ENCODE measurements around the gene DYRK1A. TPM values are rescaled to one million over a fixed set of nuclear protein-coding genes. Genes with fewer than 3 reads are reported as not detected.
"Not testable (repeated sequence)": the region's sequence is repeated elsewhere in the genome, so short reads cannot be mapped to it uniquely, and the experiment has no call there.

DYRK1A gene
- total RNA-seq, 5 donors from 2014 or later (not counting 1 experiment from before 2014, with no cell fraction given) = 113 to 149 (median 115) TPM

- no peak overlapping the region for H3K27ac Mint-ChIP-seq
- peaks cover 15 to 40% of the 10 kb centered on the region in 2 donors for H3K27me3 Mint-ChIP-seq
- Histone ChIP-seq H3K27ac (ENCODE audit: low read length) (no peak overlapping the region), H3K27me3 (replicated peaks in 1 of 2; ENCODE audit: control insufficient read depth in 2 of 2, extremely low read depth in 1 of 2, insufficient read depth in 2 of 2, low read length in 1 of 2) (peaks cover 0 to 30% of the 10 kb centered on the region in 2 experiments), H3K9me3 (peaks cover 2% of the 10 kb centered on the region), H3K36me3 (ENCODE audit: control insufficient read depth in 2 of 2, extremely low read depth in 1 of 2, insufficient read depth in 1 of 2, low read length in 1 of 2) (no peaks in the 10 kb centered on the region), H3K4me3 (ENCODE audit: control insufficient read depth in 1 of 2, extremely low read depth in 1 of 2, low read length in 1 of 2) (no peak overlapping the region), H3K4me1 (ENCODE audit: control insufficient read depth in 1 of 2, extremely low read depth in 1 of 2, insufficient read depth in 2 of 2, low read length in 2 of 2) (peaks cover 3 to 5% of the 10 kb centered on the region in 2 experiments)
- H3K36me3 Mint-ChIP-seq = peaks cover 6% of the 10 kb centered on the region
- ChIA-PET CTCF (interaction anchor here in 1 of 2 donors (0.5 kb wide), 1 partner anchor 10 kb away, joined by 4 read pairs; no protein-coding TSS in a partner anchor), POLR2A (no interaction called here)
- H3K9me3 Mint-ChIP-seq = peaks cover 8 to 19% (median 10%) of the 10 kb centered on the region in 3 donors
- DNase-seq = no peak
- ATAC-seq (replicated peaks in 1 of 4) = no peak
- 55% methylated on average over 8 of the region's 23 CpGs for WGBS (ENCODE audit: insufficient coverage)
- H3K4me3 Mint-ChIP-seq = peak overlapping the region in 1 of 3 donors; percentile 57
- peaks cover 10 to 20% (median 16%) of the 10 kb centered on the region in 3 donors for H3K4me1 Mint-ChIP-seq
These were observed 180.5 kb downstream of the DYRK1A start for GRCh38 chr21:37546949-37547614.

GRCh38 chr21:37547615-37548200 lies 181.1 kb downstream of the DYRK1A start:
- Mint-ChIP-seq H3K4me3 (peak overlapping the region in 1 of 3 donors; percentile 57), H3K4me1 (peaks cover 10 to 20% (median 16%) of the 10 kb centered on the region in 3 donors), H3K27ac (no peak overlapping the region), H3K9me3 (peaks cover 3 to 12% (median 4%) of the 10 kb centered on the region in 3 donors), H3K36me3 (peaks cover 2% of the 10 kb centered on the region), H3K27me3 (peaks cover 15 to 38% of the 10 kb centered on the region in 2 donors)
- Histone ChIP-seq H3K27ac (ENCODE audit: low read length) (no peak overlapping the region), H3K4me3 (ENCODE audit: control insufficient read depth in 1 of 2, extremely low read depth in 1 of 2, low read length in 1 of 2) (no peak overlapping the region), H3K4me1 (ENCODE audit: control insufficient read depth in 1 of 2, extremely low read depth in 1 of 2, insufficient read depth in 2 of 2, low read length in 2 of 2) (peaks cover 3 to 5% of the 10 kb centered on the region in 2 experiments), H3K9me3 (no peaks in the 10 kb centered on the region), H3K27me3 (replicated peaks in 1 of 2; ENCODE audit: control insufficient read depth in 2 of 2, extremely low read depth in 1 of 2, insufficient read depth in 2 of 2, low read length in 1 of 2) (peaks cover 0 to 35% of the 10 kb centered on the region in 2 experiments), H3K36me3 (ENCODE audit: control insufficient read depth in 2 of 2, extremely low read depth in 1 of 2, insufficient read depth in 1 of 2, low read length in 1 of 2) (no peaks in the 10 kb centered on the region)
- DNase-seq (no peak), ATAC-seq (replicated peaks in 1 of 4) (no peak)
- POLR2A ChIA-PET = no interaction called here
- CTCF ChIA-PET = interaction anchor here in 1 of 2 donors (0.5 kb wide), 1 partner anchor 9 kb away, joined by 4 read pairs; no protein-coding TSS in a partner anchor
- no CpG with 5 or more reads among the region's 2 CpGs for WGBS (ENCODE audit: insufficient coverage)

DNA sequence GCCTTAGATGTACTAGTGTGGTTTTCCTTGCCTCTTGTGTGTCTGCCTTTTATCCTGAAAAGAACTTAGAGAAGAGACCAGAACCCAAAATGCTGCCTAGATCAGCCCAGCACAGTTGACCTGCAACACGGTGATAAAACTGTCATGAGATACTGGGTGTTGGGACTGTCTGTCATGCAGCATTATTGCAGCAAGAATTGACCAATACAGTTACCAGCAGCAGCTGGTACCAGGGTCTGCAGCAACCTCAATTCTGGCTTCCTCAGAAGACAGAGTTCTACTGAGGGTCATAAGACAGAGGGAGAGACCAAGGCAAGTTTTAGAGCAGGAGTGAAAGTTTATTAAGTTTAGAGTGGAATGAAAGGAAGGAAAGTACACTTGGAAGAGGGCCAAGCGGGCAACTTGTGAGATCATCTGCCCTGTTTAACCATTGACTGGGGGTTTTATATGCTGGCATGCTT lies 182.0 kb downstream of the DYRK1A start:
- H3K4me1 ChIP-seq (ENCODE audit: control insufficient read depth in 1 of 2, extremely low read depth in 1 of 2, insufficient read depth in 2 of 2, low read length in 2 of 2) = peaks cover 3 to 5% of the 10 kb centered on the region in 2 experiments
- H3K27ac ChIP-seq (ENCODE audit: low read length) = no peak overlapping the region
- H3K36me3 ChIP-seq (ENCODE audit: control insufficient read depth in 2 of 2, extremely low read depth in 1 of 2, insufficient read depth in 1 of 2, low read length in 1 of 2) = no peaks in the 10 kb centered on the region
- Mint-ChIP-seq H3K36me3 (no peaks in the 10 kb centered on the region), H3K27me3 (peaks cover 15 to 39% of the 10 kb centered on the region in 2 donors), H3K4me1 (peaks cover 10 to 20% (median 16%) of the 10 kb centered on the region in 3 donors), H3K9me3 (peaks cover 0 to 7% (median 0%) of the 10 kb centered on the region in 3 donors), H3K27ac (no peak overlapping the region), H3K4me3 (no peak overlapping the region)
- ChIA-PET CTCF (no interaction called here), POLR2A (no interaction called here)
- no peaks in the 10 kb centered on the region for H3K9me3 ChIP-seq
- no peak overlapping the region for H3K4me3 ChIP-seq (ENCODE audit: control insufficient read depth in 1 of 2, extremely low read depth in 1 of 2, low read length in 1 of 2)
- peaks cover 0 to 38% of the 10 kb centered on the region in 2 experiments for H3K27me3 ChIP-seq (replicated peaks in 1 of 2; ENCODE audit: control insufficient read depth in 2 of 2, extremely low read depth in 1 of 2, insufficient read depth in 2 of 2, low read length in 1 of 2)
- 72% methylated on average over 2 of the region's 2 CpGs for WGBS (ENCODE audit: insufficient coverage)
- DNase-seq (no peak), ATAC-seq (replicated peaks in 1 of 4) (no peak)

DNA sequence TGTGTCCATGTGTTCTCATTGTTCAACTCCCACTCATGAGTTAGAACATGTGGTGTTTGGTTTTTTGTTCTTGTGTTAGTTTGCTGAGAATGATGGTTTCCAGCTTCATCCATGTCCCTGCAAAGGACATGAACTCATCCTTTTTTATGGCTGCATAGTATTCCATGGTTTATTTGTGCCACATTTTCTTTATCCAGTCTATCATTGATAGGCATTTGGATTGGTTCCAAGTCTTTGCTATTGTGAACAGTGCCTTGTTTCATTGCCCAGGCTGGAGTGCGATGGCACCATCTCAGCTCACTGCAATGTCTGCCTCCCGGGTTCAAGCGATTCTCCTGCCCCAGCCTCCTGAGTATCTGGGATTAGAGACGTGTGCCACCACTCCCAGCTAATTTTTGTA lies 183.2 kb downstream of the DYRK1A start:
- H3K36me3 Mint-ChIP-seq; H3K36me3 ChIP-seq (ENCODE audit: control insufficient read depth in 2 of 2, extremely low read depth in 1 of 2, insufficient read depth in 1 of 2, low read length in 1 of 2); H3K4me3 Mint-ChIP-seq; H3K27ac ChIP-seq (ENCODE audit: low read length); ATAC-seq (replicated peaks in 1 of 4); H3K9me3 ChIP-seq; DNase-seq; H3K9me3 Mint-ChIP-seq; CTCF ChIA-PET; POLR2A ChIA-PET; H3K4me3 ChIP-seq (ENCODE audit: control insufficient read depth in 1 of 2, extremely low read depth in 1 of 2, low read length in 1 of 2); H3K27ac Mint-ChIP-seq; H3K4me1 ChIP-seq (ENCODE audit: control insufficient read depth in 1 of 2, extremely low read depth in 1 of 2, insufficient read depth in 2 of 2, low read length in 2 of 2): not testable (repeated sequence)
- H3K27me3 ChIP-seq (replicated peaks in 1 of 2; ENCODE audit: control insufficient read depth in 2 of 2, extremely low read depth in 1 of 2, insufficient read depth in 2 of 2, low read length in 1 of 2) = peaks cover 0 to 42% of the 10 kb centered on the region in 2 experiments
- peaks cover 18 to 42% of the 10 kb centered on the region in 2 donors for H3K27me3 Mint-ChIP-seq
- peaks cover 10 to 20% (median 16%) of the 10 kb centered on the region in 3 donors for H3K4me1 Mint-ChIP-seq
- WGBS (ENCODE audit: insufficient coverage) = 100% methylated on average over 3 of the region's 4 CpGs

DNA sequence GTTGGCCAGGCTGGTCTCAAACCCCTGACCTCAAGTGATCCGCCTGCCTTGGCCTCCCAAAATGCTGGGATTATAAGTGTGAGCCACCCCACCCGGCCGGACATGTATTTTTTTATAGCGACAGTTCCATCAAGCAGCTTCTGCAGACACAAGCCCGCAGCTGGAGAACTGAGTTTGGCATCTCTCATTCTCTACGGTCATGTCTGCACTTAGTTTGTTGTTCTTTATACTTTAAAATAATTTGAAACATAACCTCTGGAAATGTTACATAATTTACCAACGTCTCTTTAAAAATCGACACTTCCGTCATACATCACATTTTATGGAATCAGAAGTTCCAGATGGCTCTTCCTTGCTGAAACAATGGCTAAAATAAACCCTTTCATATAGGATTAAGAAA lies 183.6 kb downstream of the DYRK1A start:
- H3K9me3 Mint-ChIP-seq = peaks cover 0 to 4% (median 0%) of the 10 kb centered on the region in 3 donors
- no peak overlapping the region for H3K27ac Mint-ChIP-seq
- H3K4me3 Mint-ChIP-seq = no peak overlapping the region
- H3K36me3 ChIP-seq (ENCODE audit: control insufficient read depth in 2 of 2, extremely low read depth in 1 of 2, insufficient read depth in 1 of 2, low read length in 1 of 2) = no peaks in the 10 kb centered on the region
- no peaks in the 10 kb centered on the region for H3K36me3 Mint-ChIP-seq
- ATAC-seq (replicated peaks in 1 of 4) (no peak), DNase-seq (no peak)
- H3K27me3 ChIP-seq (replicated peaks in 1 of 2; ENCODE audit: control insufficient read depth in 2 of 2, extremely low read depth in 1 of 2, insufficient read depth in 2 of 2, low read length in 1 of 2) = peaks cover 0 to 45% of the 10 kb centered on the region in 2 experiments
- H3K27me3 Mint-ChIP-seq = peaks cover 19 to 43% of the 10 kb centered on the region in 2 donors
- ChIA-PET POLR2A (no interaction called here), CTCF (interaction anchor here in 1 of 2 donors (0.6 kb wide), 3 partner anchors 86 to 774 kb away, joined by 3 to 4 read pairs (median 3); no protein-coding TSS in a partner anchor)
- no peak overlapping the region for H3K4me3 ChIP-seq (ENCODE audit: control insufficient read depth in 1 of 2, extremely low read depth in 1 of 2, low read length in 1 of 2)
- H3K27ac ChIP-seq (ENCODE audit: low read length) = no peak overlapping the region
- no peaks in the 10 kb centered on the region for H3K9me3 ChIP-seq
- 94% methylated on average over 3 of the region's 9 CpGs for whole genome bisulfite sequencing (ENCODE audit: insufficient coverage)
- H3K4me1 ChIP-seq (ENCODE audit: control insufficient read depth in 1 of 2, extremely low read depth in 1 of 2, insufficient read depth in 2 of 2, low read length in 2 of 2) = peaks cover 3 to 5% of the 10 kb centered on the region in 2 experiments
- H3K4me1 Mint-ChIP-seq = peaks cover 10 to 20% (median 16%) of the 10 kb centered on the region in 3 donors

DNA sequence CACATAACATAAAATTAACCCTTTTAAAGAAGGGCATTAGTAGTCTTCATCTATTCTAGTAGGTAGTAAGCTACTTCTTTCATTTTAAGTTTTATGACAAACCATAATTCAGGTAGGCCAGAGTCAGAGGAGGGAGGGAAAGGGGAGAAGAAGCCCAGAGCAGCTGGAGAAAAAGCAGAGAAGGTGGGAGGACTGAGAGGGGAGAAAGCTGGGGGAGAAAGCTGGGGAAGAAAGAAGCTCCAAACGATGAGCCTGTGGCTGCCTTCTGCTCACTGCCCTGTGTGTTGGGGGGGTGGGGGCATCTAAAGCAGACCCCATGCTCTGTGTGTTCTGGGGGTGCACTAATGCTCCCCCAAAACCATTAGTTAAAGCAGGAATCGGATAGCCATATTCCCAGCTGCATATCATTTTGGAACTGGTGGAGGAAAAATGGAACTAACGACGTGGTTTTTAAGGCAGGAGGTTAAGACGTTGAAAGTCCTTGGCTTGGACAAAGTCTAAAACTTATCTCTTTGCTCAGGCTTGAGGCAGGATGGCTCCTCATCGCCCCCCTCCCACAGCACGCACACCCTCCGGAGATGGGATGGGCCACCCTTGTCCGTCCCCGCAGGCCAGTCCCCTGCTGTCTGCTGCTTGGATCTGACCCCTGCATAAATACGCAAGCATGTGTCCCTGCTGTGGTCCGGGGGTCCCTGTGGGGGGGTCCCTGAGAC lies 184.2 kb downstream of the DYRK1A start:
- peaks cover 0 to 41% of the 10 kb centered on the region in 2 experiments for H3K27me3 ChIP-seq (replicated peaks in 1 of 2; ENCODE audit: control insufficient read depth in 2 of 2, extremely low read depth in 1 of 2, insufficient read depth in 2 of 2, low read length in 1 of 2)
- no peaks in the 10 kb centered on the region for H3K36me3 ChIP-seq (ENCODE audit: control insufficient read depth in 2 of 2, extremely low read depth in 1 of 2, insufficient read depth in 1 of 2, low read length in 1 of 2)
- no peak for DNase-seq
- CTCF ChIA-PET = interaction anchor here in 1 of 2 donors (0.6 kb wide), 3 partner anchors 85 to 773 kb away, joined by 3 to 4 read pairs (median 3); no protein-coding TSS in a partner anchor
- no peaks in the 10 kb centered on the region for H3K36me3 Mint-ChIP-seq
- POLR2A ChIA-PET = no interaction called here
- H3K27ac Mint-ChIP-seq = no peak overlapping the region
- H3K27me3 Mint-ChIP-seq = peaks cover 19 to 39% of the 10 kb centered on the region in 2 donors
- ATAC-seq (replicated peaks in 1 of 4) = no peak
- peaks cover 10 to 20% (median 16%) of the 10 kb centered on the region in 3 donors for H3K4me1 Mint-ChIP-seq
- H3K9me3 Mint-ChIP-seq = peaks cover 0 to 4% (median 0%) of the 10 kb centered on the region in 3 donors
- no peak overlapping the region for H3K4me3 ChIP-seq (ENCODE audit: control insufficient read depth in 1 of 2, extremely low read depth in 1 of 2, low read length in 1 of 2)
- no peak overlapping the region for H3K4me3 Mint-ChIP-seq
- H3K27ac ChIP-seq (ENCODE audit: low read length) = no peak overlapping the region
- H3K9me3 ChIP-seq = no peaks in the 10 kb centered on the region
- peaks cover 3 to 5% of the 10 kb centered on the region in 2 experiments for H3K4me1 ChIP-seq (ENCODE audit: control insufficient read depth in 1 of 2, extremely low read depth in 1 of 2, insufficient read depth in 2 of 2, low read length in 2 of 2)
- 90% methylated on average over 11 of the region's 12 CpGs for WGBS (ENCODE audit: insufficient coverage)
